ENCODE measurements around the gene ATRX. TPM values are rescaled to one million over a fixed set of nuclear protein-coding genes. Genes with fewer than 3 reads are reported as not detected.

Gene ATRX
- polyA plus RNA-seq, 6 donors from 2014 or later, result 24.8 to 92.6 (median 52.0) TPM

- ATAC-seq (ENCODE audit: low read depth in 2 of 2), result no peak
Observed at GRCh38 chrX:77493677-77494553, 292.1 kb downstream of the ATRX start.

GRCh38 chrX:77484045-77484444 lies 302.0 kb downstream of the ATRX start:
- DNase-seq, result no peak
- no peak overlapping the region for H3K27ac Mint-ChIP-seq

More at GRCh38 chrX:77493677-77494553, 292.1 kb downstream of the ATRX start:
- peaks cover 0 to 5% (median 0%) of the 10 kb centered on the region in 7 donors for H3K9me3 Mint-ChIP-seq
- peaks cover 0 to 5% of the 10 kb centered on the region in 2 donors for H3K36me3 Mint-ChIP-seq
- H3K27me3 Mint-ChIP-seq, result peaks cover 0 to 15% (median 0%) of the 10 kb centered on the region in 3 donors
- no peak for DNase-seq
- no peaks in the 10 kb centered on the region for H3K4me1 Mint-ChIP-seq
- no peak overlapping the region for H3K4me3 Mint-ChIP-seq
- H3K27ac Mint-ChIP-seq, result no peak overlapping the region

GRCh38 chrX:77455437-77455836 lies 330.6 kb downstream of the ATRX start:
- H3K4me1 Mint-ChIP-seq, result no peaks in the 10 kb centered on the region
- DNase-seq, result no peak

More at GRCh38 chrX:77484045-77484444, 302.0 kb downstream of the ATRX start:
- Mint-ChIP-seq H3K36me3 (peaks cover 5 to 19% of the 10 kb centered on the region in 2 donors), H3K4me3 (no peak overlapping the region), H3K27me3 (peaks cover 0 to 18% (median 0%) of the 10 kb centered on the region in 3 donors), H3K4me1 (no peaks in the 10 kb centered on the region), H3K9me3 (peaks cover 8 to 43% (median 14%) of the 10 kb centered on the region in 7 donors)
- no peak for ATAC-seq (ENCODE audit: low read depth in 2 of 2)

More at GRCh38 chrX:77455437-77455836, 330.6 kb downstream of the ATRX start:
- no peaks in the 10 kb centered on the region for H3K36me3 Mint-ChIP-seq
- H3K4me3 Mint-ChIP-seq, result no peak overlapping the region
- peaks cover 0 to 4% (median 0%) of the 10 kb centered on the region in 3 donors for H3K27me3 Mint-ChIP-seq
- peaks cover 0 to 2% (median 0%) of the 10 kb centered on the region in 7 donors for H3K9me3 Mint-ChIP-seq
- ATAC-seq (ENCODE audit: low read depth in 2 of 2), result no peak
- H3K27ac Mint-ChIP-seq, result no peak overlapping the region

Other genes with a start within 250 kb of the ATRX start
- gene MAGT1, start 109.2 kb upstream of the ATRX start, polyA plus RNA-seq (ENCODE audit: low read depth in 6 of 6), result 10 to 100 TPM; 28.0 to 45.2 (median 36.4) TPM
- 100 to 1,000 TPM; 281 to 440 (median 327) TPM for gene COX7B, start 113.3 kb upstream of the ATRX start, polyA plus RNA-seq (ENCODE audit: low read depth in 6 of 6)
- 1 to 10 TPM in 5 of 6 donors, not detected in 1; 5.4 to 6.5 (median 6.3) TPM for gene ATP7A, start 124.5 kb upstream of the ATRX start, polyA plus RNA-seq (ENCODE audit: low read depth in 6 of 6)
- gene PGAM4, start 183.4 kb upstream of the ATRX start, polyA plus RNA-seq (ENCODE audit: low read depth in 6 of 6), result not detected